ENCODE data around the gene PLAC1.

- TF ChIP-seq CTCF (conservative IDR thresholded peaks at IDR 0.05 in 1 of 2, IDR thresholded peaks at IDR 0.05 in 1 of 2; ENCODE audit: extremely low read depth in 1 of 2, insufficient read depth in 1 of 2, low read depth in 1 of 2, low read length in 2 of 2) (no peak), EZH2 (IDR thresholded peaks at IDR 0.05; ENCODE audit: borderline replicate concordance, low read length) (no peak)
Measured at GRCh38 chrX:134693644-134694043, 35.4 kb upstream of the PLAC1 start.

Measured in mammary epithelial cell (primary cell).